Osteoblast (primary cell): ENCODE results near the gene SLC7A14. TPM values are rescaled to one million over a fixed set of nuclear protein-coding genes. Genes with fewer than 3 reads are reported as not detected.

ENCODE experiments used
- DNase-seq: peaks from one replicate; pipeline ENCODE4 v3.0.0; 2011; ENCODE audit warnings: low spot score, mixed read lengths; ENCODE audit not compliant: insufficient read length; ENCODE audit errors: missing footprints
- H2AFZ ChIP-seq: 2 replicates; pipeline ENCODE4 v1.6.0; 2011; ENCODE audit warnings: mild to moderate bottlenecking, low read length
- H3K27ac ChIP-seq: 2 replicates; pipeline ENCODE4 v1.5.1; 2011; ENCODE audit warnings: mild to moderate bottlenecking, low read depth, low read length, moderate library complexity
- H3K27me3 ChIP-seq: 2 replicates; pipeline ENCODE4 v1.6.0; 2012; ENCODE audit warnings: mild to moderate bottlenecking, control low read depth, inconsistent platforms, low read length, moderate library complexity; ENCODE audit not compliant: insufficient read depth
- H3K36me3 ChIP-seq: 2 replicates; pipeline ENCODE4 v1.5.1; 2011; ENCODE audit warnings: mild to moderate bottlenecking, low read length, control low read depth, moderate library complexity; ENCODE audit not compliant: insufficient read depth
- H3K4me1 ChIP-seq: 2 replicates; pipeline ENCODE4 v1.5.1; 2011; ENCODE audit warnings: mild to moderate bottlenecking, low read length, control low read depth, moderate library complexity; ENCODE audit not compliant: insufficient read depth
- H3K4me2 ChIP-seq: 2 replicates; pipeline ENCODE4 v1.6.0; 2011; ENCODE audit warnings: mild to moderate bottlenecking, low read length; ENCODE audit not compliant: insufficient read depth
- H3K4me3 ChIP-seq: fragments of 200-600 bp; sonication (generic); 3 replicates; pipeline ENCODE4 v1.5.1; 2012; ENCODE audit warnings: mild to moderate bottlenecking, low read length, inconsistent platforms; ENCODE audit not compliant: insufficient read depth
- H3K79me2 ChIP-seq: 2 replicates; pipeline ENCODE4 v1.6.0; 2012; ENCODE audit warnings: mild to moderate bottlenecking, low read length, control low read depth, inconsistent platforms; ENCODE audit not compliant: insufficient read depth
- H3K9me3 ChIP-seq: 2 replicates; pipeline ENCODE4 v1.5.1; 2011; ENCODE audit warnings: low read depth, low read length, control low read depth
- H4K20me1 ChIP-seq: 2 replicates; pipeline ENCODE4 v1.6.0; 2012; ENCODE audit warnings: mild to moderate bottlenecking, low read length, control low read depth; ENCODE audit not compliant: insufficient read depth
- CTCF ChIP-seq: IDR thresholded peaks from 2 replicates; pipeline ENCODE4 v1.5.1; 2011; ENCODE audit warnings: mild to moderate bottlenecking, low read depth, low read length, moderate library complexity; ENCODE audit errors: extremely low read depth
- total RNA-seq: library from RNA; depleted of rRNA; stranded (reverse); fragments of >200 nt; gene quantifications from 2 replicates; pipeline ENCODE4 v1.2.3, GENCODE V29; 2012

The SLC7A14 gene
- total RNA-seq, 1 donor: 0.36 TPM

GRCh38 chr3:170458285-170458684 is 127.6 kb downstream of the SLC7A14 start:
- no peak overlapping the region for H3K27ac ChIP-seq
- no peak for TF ChIP-seq CTCF
- no peak for DNase-seq
- no peak overlapping the region for H3K4me2 ChIP-seq
- no peaks in the 10 kb centered on the region for H3K9me3 ChIP-seq
- no peaks in the 10 kb centered on the region for H3K4me1 ChIP-seq
- no peaks in the 10 kb centered on the region for H3K36me3 ChIP-seq
- H3K27me3 ChIP-seq: peaks cover 2% of the 10 kb centered on the region
- no peaks in the 10 kb centered on the region for H4K20me1 ChIP-seq
- no peak overlapping the region for H3K4me3 ChIP-seq
- H2AFZ ChIP-seq: no peak overlapping the region
- H3K79me2 ChIP-seq: no peaks in the 10 kb centered on the region

- H3K4me1 ChIP-seq: no peaks in the 10 kb centered on the region
- no peak for TF ChIP-seq CTCF
- no peak overlapping the region for H3K4me3 ChIP-seq
- H3K9me3 ChIP-seq: no peaks in the 10 kb centered on the region
- H3K27ac ChIP-seq: no peak overlapping the region
- H3K36me3 ChIP-seq: no peaks in the 10 kb centered on the region
- H2AFZ ChIP-seq: no peak overlapping the region
- no peak for DNase-seq
- peaks cover 2% of the 10 kb centered on the region for H3K27me3 ChIP-seq
- no peaks in the 10 kb centered on the region for H4K20me1 ChIP-seq
- H3K79me2 ChIP-seq: no peaks in the 10 kb centered on the region
- no peak overlapping the region for H3K4me2 ChIP-seq
These were observed 131.4 kb downstream of the SLC7A14 start for GRCh38 chr3:170454509-170454908.

GRCh38 chr3:170450039-170450438 is 135.8 kb downstream of the SLC7A14 start:
- H2AFZ ChIP-seq: no peak overlapping the region
- H3K4me3 ChIP-seq: no peak overlapping the region
- H3K27me3 ChIP-seq: no peaks in the 10 kb centered on the region
- H3K4me2 ChIP-seq: no peak overlapping the region
- no peak overlapping the region for H3K27ac ChIP-seq
- no peaks in the 10 kb centered on the region for H3K36me3 ChIP-seq
- no peak for DNase-seq
- TF ChIP-seq CTCF: no peak
- H3K4me1 ChIP-seq: no peaks in the 10 kb centered on the region
- H4K20me1 ChIP-seq: no peaks in the 10 kb centered on the region
- no peaks in the 10 kb centered on the region for H3K79me2 ChIP-seq
- H3K9me3 ChIP-seq: no peaks in the 10 kb centered on the region

GRCh38 chr3:170448584-170448983 is 137.3 kb downstream of the SLC7A14 start:
- no peaks in the 10 kb centered on the region for H3K27me3 ChIP-seq
- H3K4me3 ChIP-seq: no peak overlapping the region
- no peak for DNase-seq
- H2AFZ ChIP-seq: peak overlapping the region; percentile 35
- no peaks in the 10 kb centered on the region for H3K4me1 ChIP-seq
- no peaks in the 10 kb centered on the region for H3K79me2 ChIP-seq
- no peak overlapping the region for H3K4me2 ChIP-seq
- no peak for TF ChIP-seq CTCF
- no peak overlapping the region for H3K27ac ChIP-seq
- H3K9me3 ChIP-seq: no peaks in the 10 kb centered on the region
- H3K36me3 ChIP-seq: no peaks in the 10 kb centered on the region
- no peaks in the 10 kb centered on the region for H4K20me1 ChIP-seq
